Chondrocyte (in vitro differentiated cells): ENCODE data around the gene ACSF3. TPM values are rescaled to one million over a fixed set of nuclear protein-coding genes. Genes with fewer than 3 reads are reported as not detected.

Experiments used
- DNase-seq: peaks from one replicate; pipeline ENCODE4 v3.0.0; 2021; ENCODE audit warnings: mixed read lengths, low spot score
- H3K27ac Mint-ChIP-seq: one replicate; pipeline ENCODE4 v1.8.0; 2021; ENCODE audit warnings: mild to moderate bottlenecking, moderate library complexity, mixed read lengths; ENCODE audit not compliant: unreplicated experiment
- H3K27me3 Mint-ChIP-seq: 2 replicates; pipeline ENCODE4 v1.8.0; 2021; ENCODE audit warnings: low read depth, mixed read lengths
- H3K36me3 Mint-ChIP-seq: 2 replicates; pipeline ENCODE4 v1.8.0; 2021; ENCODE audit warnings: low read depth, mixed read lengths
- H3K4me1 Mint-ChIP-seq: 2 replicates; pipeline ENCODE4 v1.8.0; 2021; ENCODE audit warnings: low read depth, mild to moderate bottlenecking, mixed read lengths
- H3K4me3 Mint-ChIP-seq: one replicate; pipeline ENCODE4 v1.8.0; 2021; ENCODE audit warnings: mild to moderate bottlenecking, moderate library complexity, mixed read lengths; ENCODE audit not compliant: unreplicated experiment
- H3K9me3 Mint-ChIP-seq: 2 replicates; pipeline ENCODE4 v1.8.0; 2021; ENCODE audit warnings: low read depth, mixed read lengths
- CTCF ChIP-seq: fragments of 200-600 bp; sonication (generic); IDR thresholded peaks from 2 replicates; pipeline ENCODE4 v1.5.0; 2021; ENCODE audit warnings: antibody characterized with exemption, mild to moderate bottlenecking, moderate library complexity
- total RNA-seq: library from RNA; stranded (reverse); gene quantifications from 3 replicates; pipeline ENCODE4 v1.2.1, GENCODE V29; 2021

ACSF3 gene
- total RNA-seq, 1 donor from 2014 or later = 19.5 TPM

GRCh38 chr16:89179148-89179484 is 85.5 kb downstream of the ACSF3 start:
- no peak for TF ChIP-seq CTCF
- no peaks in the 10 kb centered on the region for H3K36me3 Mint-ChIP-seq
- no peak overlapping the region for H3K4me3 Mint-ChIP-seq
- H3K4me1 Mint-ChIP-seq = no peaks in the 10 kb centered on the region
- H3K9me3 Mint-ChIP-seq = no peaks in the 10 kb centered on the region
- H3K27me3 Mint-ChIP-seq = peaks cover 5% of the 10 kb centered on the region
- H3K27ac Mint-ChIP-seq = no peak overlapping the region
- no peak for DNase-seq

GRCh38 chr16:89179656-89180315 is 86.1 kb downstream of the ACSF3 start:
- TF ChIP-seq CTCF = no peak
- H3K36me3 Mint-ChIP-seq = no peaks in the 10 kb centered on the region
- no peak for DNase-seq
- no peak overlapping the region for H3K27ac Mint-ChIP-seq
- no peak overlapping the region for H3K4me3 Mint-ChIP-seq
- no peaks in the 10 kb centered on the region for H3K4me1 Mint-ChIP-seq
- H3K27me3 Mint-ChIP-seq = peaks cover 5% of the 10 kb centered on the region
- H3K9me3 Mint-ChIP-seq = no peaks in the 10 kb centered on the region

- Mint-ChIP-seq H3K27me3 (peaks cover 5% of the 10 kb centered on the region), H3K4me3 (no peak overlapping the region), H3K36me3 (no peaks in the 10 kb centered on the region), H3K4me1 (no peaks in the 10 kb centered on the region), H3K27ac (no peak overlapping the region), H3K9me3 (no peaks in the 10 kb centered on the region)
- no peak for DNase-seq
- TF ChIP-seq CTCF = no peak
These were observed 89.8 kb downstream of the ACSF3 start for GRCh38 chr16:89183463-89183862.

GRCh38 chr16:89183975-89184676 is 90.5 kb downstream of the ACSF3 start:
- Mint-ChIP-seq H3K36me3 (no peaks in the 10 kb centered on the region), H3K27me3 (peaks cover 5% of the 10 kb centered on the region), H3K4me1 (no peaks in the 10 kb centered on the region), H3K4me3 (no peak overlapping the region), H3K9me3 (no peaks in the 10 kb centered on the region), H3K27ac (no peak overlapping the region)
- TF ChIP-seq CTCF = no peak
- DNase-seq = no peak

GRCh38 chr16:89184677-89184932 is 91.0 kb downstream of the ACSF3 start:
- Mint-ChIP-seq H3K27ac (no peak overlapping the region), H3K4me3 (no peak overlapping the region), H3K27me3 (peaks cover 5% of the 10 kb centered on the region), H3K36me3 (no peaks in the 10 kb centered on the region), H3K4me1 (no peaks in the 10 kb centered on the region), H3K9me3 (no peaks in the 10 kb centered on the region)
- TF ChIP-seq CTCF = no peak
- no peak for DNase-seq
